ENCODE data around the gene HOXA5. TPM values are rescaled to one million over a fixed set of nuclear protein-coding genes. Genes with fewer than 3 reads are reported as not detected.

Gene HOXA5
- total RNA-seq, 2 donors from 2014 or later = 0.33 to 0.64 TPM

DNA sequence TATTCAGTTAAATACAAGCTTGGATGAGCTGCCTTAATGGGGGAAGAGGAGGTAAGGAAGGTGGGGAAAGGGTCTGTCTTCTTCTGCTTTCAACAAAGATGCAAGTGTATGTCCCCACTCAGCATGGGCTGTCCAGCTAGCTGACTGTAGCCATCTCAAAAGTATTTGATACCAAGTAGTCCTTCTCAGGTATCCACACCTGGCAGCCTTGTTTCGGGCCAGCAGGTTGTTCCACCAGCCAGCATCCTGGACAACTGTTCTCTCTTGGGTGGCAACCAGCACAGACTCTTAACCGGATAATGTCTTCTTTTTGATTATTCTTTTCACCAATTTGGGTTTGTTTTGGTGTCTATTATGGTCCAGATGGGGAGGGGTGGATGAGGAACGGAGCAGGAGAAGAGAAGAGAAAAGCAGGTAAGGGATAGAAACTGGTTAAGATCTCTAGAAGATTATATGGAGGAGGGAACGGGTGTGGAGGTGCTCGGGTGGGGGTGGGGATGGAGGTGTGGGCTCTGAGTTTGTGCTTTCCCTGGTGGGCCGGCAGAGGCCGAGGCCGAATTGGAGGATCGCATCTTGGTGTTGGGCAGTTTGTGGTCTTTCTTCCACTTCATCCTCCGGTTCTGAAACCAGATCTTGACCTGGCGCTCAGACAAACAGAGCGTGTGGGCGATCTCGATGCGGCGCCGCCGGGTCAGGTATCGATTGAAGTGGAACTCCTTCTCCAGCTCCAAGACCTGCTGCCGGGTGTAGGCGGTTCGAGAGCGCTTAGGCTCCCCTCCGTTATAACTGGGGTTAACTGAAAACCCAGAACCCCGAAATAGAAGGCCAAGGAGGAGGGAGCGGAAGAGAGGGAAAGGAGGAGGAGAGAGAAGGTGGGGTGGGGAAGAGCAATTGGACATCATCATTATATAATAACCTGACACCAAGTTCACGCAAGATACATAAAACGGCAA is 14.4 kb downstream of the HOXA5 start:
- H3K36me3 Mint-ChIP-seq = no peaks in the 10 kb centered on the region
- peaks cover 4 to 7% of the 10 kb centered on the region in 2 donors for H3K4me1 Mint-ChIP-seq (ENCODE audit: low read depth in 2 of 2)
- no peak for ATAC-seq
- H3K9me3 Mint-ChIP-seq = no peaks in the 10 kb centered on the region
- H3K27me3 Mint-ChIP-seq = peaks cover 28 to 60% of the 10 kb centered on the region in 2 donors
- peak overlapping the region in 1 of 2 donors; percentile 43 for H3K27ac Mint-ChIP-seq
- H3K4me3 Mint-ChIP-seq = no peak overlapping the region
- no peak for DNase-seq (ENCODE audit: low spot score)

DNA sequence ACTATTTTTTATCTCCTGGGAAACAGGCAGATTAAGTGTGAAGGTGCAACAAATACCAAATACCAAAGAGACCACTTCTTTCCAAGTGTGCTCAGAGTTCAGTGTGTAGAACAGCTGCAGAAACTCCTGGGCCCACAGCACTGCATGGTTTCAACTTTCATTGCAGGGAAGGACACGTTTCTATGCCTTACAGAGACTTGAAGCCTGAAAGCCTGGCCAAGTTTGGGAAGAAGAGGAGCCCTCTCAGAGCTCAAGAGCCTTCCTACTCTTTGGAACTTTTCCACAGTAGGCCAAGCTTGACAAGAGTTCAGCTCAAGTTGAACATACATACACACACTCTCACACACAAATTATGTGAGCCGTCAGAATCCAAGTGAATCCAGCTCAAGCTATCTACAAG is 15.4 kb downstream of the HOXA5 start:
- Mint-ChIP-seq H3K36me3 (no peaks in the 10 kb centered on the region), H3K27me3 (peaks cover 24 to 50% of the 10 kb centered on the region in 2 donors), H3K4me3 (no peak overlapping the region), H3K9me3 (no peaks in the 10 kb centered on the region), H3K27ac (no peak overlapping the region), H3K4me1 (ENCODE audit: low read depth in 2 of 2) (peaks cover 0 to 3% of the 10 kb centered on the region in 2 donors)
- DNase-seq (ENCODE audit: low spot score) = no peak
- ATAC-seq = no peak

DNA sequence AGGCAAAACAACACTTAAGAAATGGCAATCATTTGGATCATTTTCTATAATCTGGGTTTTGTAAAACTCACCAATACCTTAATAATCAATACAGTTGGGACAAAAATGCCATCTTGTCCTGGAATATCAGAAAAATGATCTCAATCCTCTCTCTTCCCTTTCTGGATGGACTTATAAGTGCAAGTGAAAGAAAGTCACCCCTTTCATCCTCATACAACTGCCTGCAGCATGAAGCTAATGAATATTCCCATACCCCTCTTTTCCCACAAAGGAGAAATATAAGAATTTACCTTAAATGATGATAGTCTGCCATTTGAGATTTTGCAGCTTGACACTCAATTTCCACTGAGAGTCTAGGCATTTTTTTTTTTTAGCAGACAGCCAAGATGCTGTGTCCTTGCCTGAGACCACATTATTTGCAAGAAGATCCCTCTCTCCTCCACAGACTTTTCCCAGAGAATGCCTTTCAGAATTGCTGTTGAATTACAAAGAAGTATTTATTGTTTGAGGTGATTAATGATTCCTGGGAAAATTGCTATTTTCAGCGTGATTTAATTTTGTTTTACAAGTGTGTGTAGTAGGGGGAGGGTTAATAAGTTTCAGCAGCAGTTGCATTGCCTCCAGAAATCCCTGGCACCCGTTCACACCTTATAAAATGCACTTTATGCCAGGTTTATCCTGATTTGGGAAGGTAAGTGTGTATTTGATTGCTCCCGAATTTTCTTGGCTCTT is 16.7 kb downstream of the HOXA5 start:
- no peaks in the 10 kb centered on the region for H3K36me3 Mint-ChIP-seq
- peaks cover 0 to 3% of the 10 kb centered on the region in 2 donors for H3K4me1 Mint-ChIP-seq (ENCODE audit: low read depth in 2 of 2)
- H3K9me3 Mint-ChIP-seq = no peaks in the 10 kb centered on the region
- H3K27me3 Mint-ChIP-seq = peaks cover 24 to 38% of the 10 kb centered on the region in 2 donors
- ATAC-seq (no peak), DNase-seq (ENCODE audit: low spot score) (no peak)
- H3K4me3 Mint-ChIP-seq = no peak overlapping the region
- no peak overlapping the region for H3K27ac Mint-ChIP-seq

DNA sequence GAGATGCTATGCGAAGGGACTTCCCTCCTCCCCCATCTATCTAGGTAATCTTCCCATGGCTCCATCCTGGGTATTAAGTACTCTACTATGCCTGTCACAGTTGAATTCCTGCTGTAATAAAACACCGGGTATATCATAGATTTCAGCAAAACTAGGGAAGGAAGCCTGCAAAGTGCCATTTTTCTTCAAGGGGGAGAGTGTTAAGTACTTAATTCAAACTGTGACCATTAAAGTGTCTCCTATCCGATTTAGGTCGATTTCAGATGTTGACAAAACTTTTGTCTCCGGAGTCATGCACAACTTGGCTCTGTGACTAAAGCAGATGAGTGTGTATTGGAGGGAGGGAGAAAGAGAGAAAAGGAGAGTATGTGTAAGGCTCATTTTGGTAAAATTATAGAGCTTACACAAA is 17.5 kb downstream of the HOXA5 start:
- H3K9me3 Mint-ChIP-seq = no peaks in the 10 kb centered on the region
- peaks cover 0 to 3% of the 10 kb centered on the region in 2 donors for H3K4me1 Mint-ChIP-seq (ENCODE audit: low read depth in 2 of 2)
- peaks cover 24 to 35% of the 10 kb centered on the region in 2 donors for H3K27me3 Mint-ChIP-seq
- no peak overlapping the region for H3K4me3 Mint-ChIP-seq
- no peaks in the 10 kb centered on the region for H3K36me3 Mint-ChIP-seq
- no peak overlapping the region for H3K27ac Mint-ChIP-seq
- DNase-seq (ENCODE audit: low spot score) (no peak), ATAC-seq (no peak)

DNA sequence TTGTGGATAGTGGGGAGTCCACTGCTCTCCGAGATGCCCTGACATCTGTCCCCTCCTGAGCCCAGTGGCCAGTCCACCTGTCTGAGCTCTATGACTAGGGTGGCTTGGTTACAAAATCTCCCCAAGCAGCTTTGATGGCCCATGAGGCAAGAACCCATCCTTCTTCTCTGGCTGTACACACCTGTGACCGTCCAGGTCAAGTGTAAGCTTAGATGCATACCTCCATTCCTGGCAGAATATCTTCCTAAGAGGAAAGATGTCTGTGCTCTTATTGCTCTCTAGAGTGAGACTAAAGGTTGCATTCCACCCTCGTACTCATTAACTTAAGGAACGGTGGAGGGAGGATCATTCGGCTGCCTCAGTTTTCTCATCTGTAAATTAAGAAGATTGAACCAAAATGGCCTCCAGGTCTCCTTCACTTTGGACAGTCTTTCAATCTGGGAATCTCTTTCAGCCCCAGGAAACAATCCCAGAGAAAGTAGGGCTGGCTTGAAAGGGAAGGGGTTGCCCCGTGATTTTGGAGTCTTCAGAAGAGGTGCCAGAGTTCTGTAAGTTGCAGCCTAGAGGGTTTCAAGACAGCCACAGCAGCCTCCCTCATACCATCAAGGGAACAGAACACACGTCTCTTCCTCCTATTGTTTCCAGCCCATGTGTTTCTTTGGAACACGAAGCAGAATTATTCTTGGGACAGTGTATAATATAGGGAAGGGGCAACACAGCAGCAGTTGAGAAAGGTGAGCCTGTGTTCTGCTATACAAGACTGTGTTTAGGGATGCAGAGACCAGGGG is 18.4 kb downstream of the HOXA5 start:
- H3K4me3 Mint-ChIP-seq = no peak overlapping the region
- DNase-seq (ENCODE audit: low spot score) (no peak), ATAC-seq (peak in 1 of 2 donors; percentile 44)
- no peaks in the 10 kb centered on the region for H3K36me3 Mint-ChIP-seq
- H3K4me1 Mint-ChIP-seq (ENCODE audit: low read depth in 2 of 2) = peaks cover 0 to 3% of the 10 kb centered on the region in 2 donors
- H3K9me3 Mint-ChIP-seq = no peaks in the 10 kb centered on the region
- H3K27me3 Mint-ChIP-seq = peaks cover 24 to 35% of the 10 kb centered on the region in 2 donors
- no peak overlapping the region for H3K27ac Mint-ChIP-seq

DNA sequence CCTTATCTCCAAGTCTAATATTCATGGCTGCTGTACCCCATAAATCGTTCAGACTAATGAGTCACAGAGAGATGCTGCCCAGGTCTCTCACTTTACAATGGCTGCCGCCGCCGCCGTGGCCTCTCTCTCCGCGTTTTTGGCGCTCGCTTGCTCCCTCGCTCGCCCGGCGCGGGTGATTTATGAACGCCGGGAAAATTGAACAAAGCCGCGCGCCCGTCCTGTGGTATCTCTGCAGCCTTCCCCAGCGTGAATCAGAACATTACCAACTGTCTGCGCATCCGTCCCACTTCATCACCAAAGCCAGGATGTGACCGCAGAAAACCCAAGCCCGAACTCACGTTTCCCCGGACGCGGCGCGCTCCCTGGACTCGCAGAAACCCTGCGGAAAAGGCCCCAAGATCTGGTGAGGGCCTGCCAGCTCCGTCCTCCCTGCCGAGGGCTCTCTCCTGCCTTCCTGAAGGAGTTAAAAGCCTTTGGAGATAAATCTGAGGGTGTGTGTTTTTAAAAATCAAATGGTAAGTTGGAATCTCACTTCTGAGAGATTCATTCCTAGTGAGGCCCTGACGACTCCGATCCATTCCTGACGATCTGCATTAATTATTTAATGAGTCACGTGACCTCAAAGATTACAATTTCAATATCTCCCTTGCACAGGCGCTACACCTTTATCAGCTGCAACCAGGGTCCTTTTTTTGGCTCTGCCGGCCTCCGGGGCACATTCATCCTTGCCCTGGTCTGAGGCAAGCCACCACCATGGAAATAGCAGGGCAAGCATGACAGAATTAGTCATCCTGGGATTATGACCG is 19.2 kb downstream of the HOXA5 start:
- Mint-ChIP-seq H3K4me3 (no peak overlapping the region), H3K27me3 (peaks cover 24 to 34% of the 10 kb centered on the region in 2 donors), H3K36me3 (no peaks in the 10 kb centered on the region), H3K9me3 (no peaks in the 10 kb centered on the region), H3K4me1 (ENCODE audit: low read depth in 2 of 2) (peaks cover 0 to 3% of the 10 kb centered on the region in 2 donors), H3K27ac (no peak overlapping the region)
- ATAC-seq (no peak), DNase-seq (ENCODE audit: low spot score) (no peak)

DNA sequence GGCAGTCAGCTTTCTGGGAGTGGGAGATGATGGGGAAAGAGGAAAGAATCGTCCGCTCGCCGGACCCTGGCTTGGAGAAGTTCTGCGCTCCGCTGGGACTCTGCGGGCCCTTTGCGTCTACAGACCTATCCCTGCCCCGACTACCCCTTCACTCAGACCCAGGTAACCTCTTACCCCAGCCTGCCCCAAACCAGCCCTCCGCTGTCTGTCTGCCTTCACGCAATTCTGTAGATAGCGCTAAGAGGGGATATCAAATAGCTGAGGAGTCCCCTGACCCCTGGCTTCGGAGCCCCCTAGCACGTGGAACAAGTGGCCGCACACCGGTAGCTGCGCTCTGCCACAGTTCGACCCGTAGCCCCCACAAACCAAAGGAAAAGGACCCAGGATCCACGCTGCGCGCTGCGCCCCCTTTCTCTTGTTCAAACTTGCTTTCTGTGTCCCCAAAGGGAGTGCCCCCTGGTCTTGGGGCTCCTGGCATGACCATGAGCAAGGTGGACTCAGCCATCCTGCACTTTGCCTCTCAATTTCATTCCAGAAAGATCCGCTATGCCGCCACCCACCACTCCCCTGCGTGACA is 19.9 kb downstream of the HOXA5 start:
- no peak overlapping the region for H3K4me3 Mint-ChIP-seq
- ATAC-seq (no peak), DNase-seq (ENCODE audit: low spot score) (no peak)
- no peaks in the 10 kb centered on the region for H3K4me1 Mint-ChIP-seq (ENCODE audit: low read depth in 2 of 2)
- H3K27me3 Mint-ChIP-seq = peaks cover 19 to 27% of the 10 kb centered on the region in 2 donors
- no peak overlapping the region for H3K27ac Mint-ChIP-seq
- H3K9me3 Mint-ChIP-seq = no peaks in the 10 kb centered on the region
- no peaks in the 10 kb centered on the region for H3K36me3 Mint-ChIP-seq

DNA sequence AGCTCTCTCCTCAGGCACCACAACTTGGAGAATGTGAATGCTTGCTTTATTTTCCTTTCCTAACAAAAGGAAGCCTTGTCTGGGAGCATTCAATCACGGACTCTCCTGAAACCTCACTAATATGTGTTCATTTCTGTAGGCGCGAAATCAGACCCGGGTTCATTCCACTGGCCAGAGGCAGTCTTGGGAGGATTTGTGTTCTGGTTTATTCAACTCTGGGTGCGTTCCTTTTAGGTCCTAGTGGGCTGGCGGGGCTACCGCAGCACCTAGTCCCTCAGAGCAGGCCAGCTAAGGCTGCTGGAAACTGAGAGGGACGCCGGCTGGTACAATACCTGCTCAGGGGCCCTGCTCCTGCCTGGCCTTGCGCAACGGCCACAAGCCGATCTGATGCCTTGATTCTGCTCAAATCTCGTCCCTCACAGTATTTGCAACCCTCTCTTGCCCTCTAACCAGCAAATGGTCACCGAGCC is 20.4 kb downstream of the HOXA5 start:
- DNase-seq (ENCODE audit: low spot score) (no peak), ATAC-seq (no peak)
- Mint-ChIP-seq H3K27me3 (peaks cover 17 to 26% of the 10 kb centered on the region in 2 donors), H3K36me3 (no peaks in the 10 kb centered on the region), H3K4me1 (ENCODE audit: low read depth in 2 of 2) (no peaks in the 10 kb centered on the region), H3K9me3 (no peaks in the 10 kb centered on the region), H3K27ac (no peak overlapping the region), H3K4me3 (no peak overlapping the region)

DNA sequence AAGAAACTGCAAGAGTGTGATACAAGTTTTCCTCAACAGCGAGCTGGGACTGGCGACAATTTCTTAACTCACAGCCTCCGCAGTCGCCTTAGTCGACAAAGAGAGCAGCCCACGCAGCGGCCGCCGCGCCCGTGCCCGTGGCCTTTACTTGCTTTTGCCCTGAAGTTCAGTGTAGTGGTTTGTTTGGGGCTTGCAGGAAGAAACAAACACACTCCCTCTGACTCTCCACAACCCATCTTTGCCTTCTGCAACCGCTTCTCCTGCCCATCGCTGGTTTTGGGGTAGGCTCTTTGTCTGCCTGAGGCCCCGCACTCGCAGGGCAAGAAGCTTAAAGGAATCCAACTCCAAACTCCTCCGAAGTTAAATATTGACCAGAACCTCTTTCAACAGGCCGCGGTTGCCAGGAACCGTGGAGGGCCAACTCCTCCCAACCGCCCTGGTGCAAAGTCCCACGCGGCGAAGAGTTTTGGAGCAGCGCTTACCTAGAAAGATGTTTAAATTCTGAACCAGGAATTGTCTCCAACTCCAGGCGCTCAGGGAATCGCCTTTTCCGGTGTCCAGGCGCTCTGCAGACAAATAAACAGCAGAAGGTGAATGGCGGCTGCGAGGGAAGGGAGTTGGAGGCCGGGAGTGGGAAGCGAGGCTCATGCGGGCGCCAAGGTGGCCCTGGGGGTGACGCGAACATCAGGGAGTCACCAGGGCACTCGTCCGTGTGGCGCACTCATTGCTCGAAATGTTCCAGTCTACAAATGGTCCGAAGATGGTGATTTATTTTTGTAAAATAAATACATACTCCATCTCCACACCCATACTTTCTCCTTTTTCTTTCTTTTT is 21.2 kb downstream of the HOXA5 start:
- no peak for DNase-seq (ENCODE audit: low spot score)
- no peak for ATAC-seq
- Mint-ChIP-seq H3K4me3 (no peak overlapping the region), H3K27ac (no peak overlapping the region), H3K4me1 (ENCODE audit: low read depth in 2 of 2) (no peaks in the 10 kb centered on the region), H3K9me3 (no peaks in the 10 kb centered on the region), H3K27me3 (peaks cover 13 to 19% of the 10 kb centered on the region in 2 donors), H3K36me3 (no peaks in the 10 kb centered on the region)

DNA sequence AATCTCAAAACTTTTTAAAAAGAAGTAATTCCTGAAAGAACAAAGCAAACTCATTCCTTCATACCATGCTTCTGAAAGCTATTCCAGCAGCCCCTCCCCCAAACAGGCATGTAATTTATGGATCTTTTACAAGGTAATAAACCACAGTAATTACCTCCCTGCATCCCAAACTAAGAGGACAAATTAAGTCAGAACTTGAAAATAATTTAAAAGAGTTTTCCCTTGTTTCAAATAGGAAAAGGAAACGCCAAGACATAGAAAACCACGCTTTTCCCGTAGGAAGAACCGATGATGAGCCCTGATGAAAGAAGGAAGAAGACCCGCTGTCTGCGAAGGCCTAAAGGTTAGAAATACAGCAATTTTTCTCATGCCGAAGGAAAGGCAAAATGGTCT is 21.8 kb downstream of the HOXA5 start:
- no peak for ATAC-seq
- no peak overlapping the region for H3K27ac Mint-ChIP-seq
- H3K36me3 Mint-ChIP-seq = no peaks in the 10 kb centered on the region
- H3K4me3 Mint-ChIP-seq = no peak overlapping the region
- DNase-seq (ENCODE audit: low spot score) = no peak
- no peaks in the 10 kb centered on the region for H3K4me1 Mint-ChIP-seq (ENCODE audit: low read depth in 2 of 2)
- H3K27me3 Mint-ChIP-seq = peaks cover 10 to 13% of the 10 kb centered on the region in 2 donors
- no peaks in the 10 kb centered on the region for H3K9me3 Mint-ChIP-seq

DNA sequence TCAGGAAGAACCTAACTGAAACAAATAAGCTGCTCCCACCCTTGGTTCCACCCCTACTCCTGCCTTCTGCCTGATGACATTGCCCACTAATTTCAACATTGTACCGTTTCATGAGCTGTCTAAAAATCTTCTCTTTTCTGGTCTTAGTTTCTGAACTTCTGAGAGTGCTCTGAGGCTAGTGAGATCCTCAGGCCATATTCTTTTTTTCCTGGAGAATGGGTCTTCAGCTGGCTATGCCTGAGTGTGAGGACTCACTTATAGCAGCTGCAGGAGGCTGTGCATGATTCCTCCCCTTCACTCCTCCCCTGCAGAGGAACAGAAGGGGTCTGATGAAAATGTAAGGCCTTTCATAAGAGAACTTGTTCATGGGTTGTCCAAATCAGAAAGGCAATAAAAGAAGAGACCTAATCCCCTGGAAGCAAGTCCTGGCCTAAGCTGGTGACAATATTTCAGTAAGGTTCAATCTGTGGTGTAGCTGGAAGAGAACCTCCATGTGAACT is 24.0 kb downstream of the HOXA5 start:
- ATAC-seq (no peak), DNase-seq (ENCODE audit: low spot score) (no peak)
- H3K4me3 Mint-ChIP-seq = no peak overlapping the region
- no peaks in the 10 kb centered on the region for H3K27me3 Mint-ChIP-seq
- no peak overlapping the region for H3K27ac Mint-ChIP-seq
- no peaks in the 10 kb centered on the region for H3K4me1 Mint-ChIP-seq (ENCODE audit: low read depth in 2 of 2)
- no peaks in the 10 kb centered on the region for H3K9me3 Mint-ChIP-seq
- H3K36me3 Mint-ChIP-seq = no peaks in the 10 kb centered on the region

DNA sequence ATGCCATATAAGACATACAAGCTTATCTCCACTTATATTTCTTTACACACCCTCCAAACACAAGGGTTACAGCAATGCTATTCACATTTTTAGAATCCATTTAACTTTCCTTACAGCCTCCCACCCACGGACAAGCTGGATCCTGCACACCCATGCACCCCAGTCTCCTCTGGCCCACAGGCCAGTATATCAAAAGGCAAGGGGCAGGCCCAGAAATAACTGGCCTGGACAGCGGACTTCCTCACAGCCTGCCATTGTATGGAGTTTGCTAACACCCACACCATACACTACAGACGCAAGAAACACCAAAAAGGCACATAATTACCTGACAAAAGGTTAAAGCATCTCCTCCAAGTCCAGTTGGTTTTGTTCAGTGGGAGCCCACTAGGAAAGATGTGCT is 24.9 kb downstream of the HOXA5 start:
- Mint-ChIP-seq H3K27ac (no peak overlapping the region), H3K36me3 (no peaks in the 10 kb centered on the region), H3K4me1 (ENCODE audit: low read depth in 2 of 2) (no peaks in the 10 kb centered on the region), H3K27me3 (no peaks in the 10 kb centered on the region), H3K4me3 (no peak overlapping the region), H3K9me3 (no peaks in the 10 kb centered on the region)
- DNase-seq (ENCODE audit: low spot score) = no peak
- ATAC-seq = no peak
